GM21737 (cell line): ENCODE data around the gene CSH2.
A peak's percentile ranks its signal among the peaks of the same experiment; 100 is the strongest.
"Not testable (repeated sequence)": the region's sequence is repeated elsewhere in the genome, so short reads cannot be mapped to it uniquely, and the experiment has no call there.

ENCODE experiments used
- ATAC-seq: cut with Tn5 transposase; IDR thresholded peaks from one replicate; pipeline ENCODE4 v1.9.1; 2021; ENCODE audit warnings: mild to moderate bottlenecking, moderate library complexity; ENCODE audit not compliant: unreplicated experiment

The CSH2 gene

GRCh38 chr17:63856425-63856824, 17.1 kb downstream of the CSH2 start:
- not testable (repeated sequence) for ATAC-seq

- ATAC-seq = no peak
Measured at GRCh38 chr17:63855185-63855584, 18.3 kb downstream of the CSH2 start.

- ATAC-seq = no peak
Measured at GRCh38 chr17:63854709-63855108, 18.8 kb downstream of the CSH2 start.

- no peak for ATAC-seq
Measured at GRCh38 chr17:63853260-63853659, 20.2 kb downstream of the CSH2 start.

- ATAC-seq = no peak
Measured at GRCh38 chr17:63850401-63850800, 23.1 kb downstream of the CSH2 start.

- ATAC-seq = peak; percentile 77
Measured at GRCh38 chr17:63848834-63849689, 24.4 kb downstream of the CSH2 start.

- no peak for ATAC-seq
Measured at GRCh38 chr17:63847525-63848249, 25.8 kb downstream of the CSH2 start.

- ATAC-seq = no peak
Measured at GRCh38 chr17:63845509-63845908, 28.0 kb downstream of the CSH2 start.

GRCh38 chr17:63843910-63844677, 29.4 kb downstream of the CSH2 start:
- no peak for ATAC-seq

GRCh38 chr17:63843387-63843888, 30.0 kb downstream of the CSH2 start:
- not testable (repeated sequence) for ATAC-seq

GRCh38 chr17:63842540-63843386, 30.7 kb downstream of the CSH2 start, which contains the start of gene SMARCD2:
Gene SMARCD2, minus strand, starts transcription at chr17:63842685. Its CDS starts 11 bp downstream, at chr17:63842674.
- ATAC-seq = peak; percentile 71

GRCh38 chr17:63842173-63842539, 31.3 kb downstream of the CSH2 start:
- peak; percentile 25 for ATAC-seq

GRCh38 chr17:63841350-63842172, 31.9 kb downstream of the CSH2 start:
- no peak for ATAC-seq

GRCh38 chr17:63840591-63841349, 32.7 kb downstream of the CSH2 start:
- ATAC-seq = no peak

GRCh38 chr17:63838631-63839171, 34.8 kb downstream of the CSH2 start:
- no peak for ATAC-seq

- ATAC-seq = no peak
Measured at GRCh38 chr17:63837962-63838600, 35.4 kb downstream of the CSH2 start.

- no peak for ATAC-seq
Measured at GRCh38 chr17:63837480-63837879, 36.0 kb downstream of the CSH2 start.

- no peak for ATAC-seq
Measured at GRCh38 chr17:63836811-63837210, 36.7 kb downstream of the CSH2 start.
